Naive thymus-derived CD8-positive, alpha-beta T cell (primary cell): ENCODE data around the gene CTBP2. TPM values are rescaled to one million over a fixed set of nuclear protein-coding genes. Genes with fewer than 3 reads are reported as not detected.

Source experiments
- ATAC-seq, 2 donors: fragments of 150-1000 bp; cut with Tn5 transposase in 1 of 2; sonication (Bioruptor Pico), chemical (Tn5 transposase) in 1 of 2; 1 replicate in 1 of 2; 2 replicates in 1 of 2; pipeline ENCODE4 v1.10.0; 2021; ENCODE audit warnings: mild to moderate bottlenecking in 2 of 2, moderate library complexity in 2 of 2
- POLR2A ChIA-PET: fragments of 350-600 bp; sonication (Branson Sonifier 250); formaldehyde crosslinking; loops from one replicate; lab custom pipeline; 2021; ENCODE audit warnings: antibody characterized with exemption; lab: Charles Lee
- DNase-seq, 10 donors: peaks; one replicate each; pipeline versions ENCODE4 v3.0.0 to v3.0.0-alpha.2; 2020 to 2022
- H3K27ac Mint-ChIP-seq, 10 donors: one replicate each; pipeline ENCODE4 v1.8.0; 2020 to 2022; ENCODE audit warnings: mild to moderate bottlenecking in 10 of 10, mixed read lengths in 10 of 10, moderate library complexity in 4 of 10, inconsistent platforms in 1 of 10
- H3K27me3 Mint-ChIP-seq, 5 donors: one replicate each; pipeline ENCODE4 v1.8.0; 2021 to 2022; ENCODE audit warnings: mixed read lengths in 5 of 5
- H3K36me3 Mint-ChIP-seq, 3 donors: one replicate each; pipeline ENCODE4 v1.8.0; 2020 to 2022; ENCODE audit warnings: mixed read lengths in 3 of 3, mild to moderate bottlenecking in 2 of 3, inconsistent platforms in 1 of 3
- H3K4me1 Mint-ChIP-seq, 4 donors: one replicate each; pipeline ENCODE4 v1.8.0; 2021 to 2022; ENCODE audit warnings: mixed read lengths in 4 of 4
- H3K4me3 Mint-ChIP-seq, 10 donors: one replicate each; pipeline ENCODE4 v1.8.0; 2020 to 2022; ENCODE audit warnings: mild to moderate bottlenecking in 10 of 10, mixed read lengths in 10 of 10, moderate library complexity in 6 of 10, inconsistent platforms in 1 of 10
- H3K9me3 Mint-ChIP-seq, 9 donors: one replicate each; pipeline ENCODE4 v1.8.0; 2020 to 2022; ENCODE audit warnings: mixed read lengths in 9 of 9, mild to moderate bottlenecking in 3 of 9, inconsistent platforms in 1 of 9, moderate library complexity in 1 of 9
- polyA plus RNA-seq, 3 donors: library from polyadenylated mRNA; unstranded; fragments of 300-500 nt; fragmentation: Illumina TruSeq; gene quantifications; one replicate each; pipeline ENCODE4 v1.2.3, GENCODE V29; 2021
- total RNA-seq, 8 experiments: library from RNA in 2 of 8; stranded (reverse) in 2 of 8; gene quantifications; one replicate each; pipeline ENCODE4 v1.2.3 and lab custom pipeline; 2021 to 2026

The CTBP2 gene
- total and polyA plus RNA-seq, 5 experiments from 2014 or later: 0.05 to 3.1 (median 0.42) TPM

GRCh38 chr10:124957404-124957947 is 202.9 kb downstream of the CTBP2 start:
- Mint-ChIP-seq H3K4me1 (peaks cover 30 to 70% (median 62%) of the 10 kb centered on the region in 4 donors), H3K36me3 (peaks cover 0 to 27% (median 0%) of the 10 kb centered on the region in 3 donors), H3K27ac (peak overlapping the region in 4 of 10 donors; percentile 16 to 71 (median 26)), H3K9me3 (no peaks in the 10 kb centered on the region), H3K4me3 (no peak overlapping the region), H3K27me3 (no peaks in the 10 kb centered on the region)
- no peak for DNase-seq
- POLR2A ChIA-PET: no interaction called here
- no peak for ATAC-seq

DNA sequence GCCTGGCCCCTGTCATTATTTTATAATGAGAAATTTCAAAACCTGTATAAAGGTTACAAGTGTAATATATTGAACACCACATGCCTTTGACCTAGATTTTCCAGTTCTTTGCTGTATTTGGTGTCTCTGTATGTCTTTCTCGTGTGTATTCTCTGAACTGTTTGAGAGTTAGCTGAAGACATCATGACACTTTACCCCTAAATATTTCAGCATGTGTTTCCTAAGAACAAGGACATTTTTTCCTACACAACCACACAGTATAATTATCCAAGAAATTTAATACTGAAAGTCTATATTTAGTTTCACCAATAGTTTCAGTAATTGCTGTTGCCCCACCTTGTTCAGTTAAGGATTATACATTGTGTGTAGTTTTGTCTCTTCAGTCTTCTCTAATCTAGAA is 203.6 kb downstream of the CTBP2 start:
- DNase-seq: no peak
- H3K27me3 Mint-ChIP-seq: no peaks in the 10 kb centered on the region
- POLR2A ChIA-PET: no interaction called here
- H3K27ac Mint-ChIP-seq: peak overlapping the region in 3 of 10 donors; percentile 3 to 48 (median 13)
- ATAC-seq: no peak
- H3K9me3 Mint-ChIP-seq: no peaks in the 10 kb centered on the region
- H3K4me3 Mint-ChIP-seq: peak overlapping the region in 1 of 10 donors; percentile 34
- peaks cover 34 to 72% (median 63%) of the 10 kb centered on the region in 4 donors for H3K4me1 Mint-ChIP-seq
- H3K36me3 Mint-ChIP-seq: peaks cover 0 to 31% (median 0%) of the 10 kb centered on the region in 3 donors

DNA sequence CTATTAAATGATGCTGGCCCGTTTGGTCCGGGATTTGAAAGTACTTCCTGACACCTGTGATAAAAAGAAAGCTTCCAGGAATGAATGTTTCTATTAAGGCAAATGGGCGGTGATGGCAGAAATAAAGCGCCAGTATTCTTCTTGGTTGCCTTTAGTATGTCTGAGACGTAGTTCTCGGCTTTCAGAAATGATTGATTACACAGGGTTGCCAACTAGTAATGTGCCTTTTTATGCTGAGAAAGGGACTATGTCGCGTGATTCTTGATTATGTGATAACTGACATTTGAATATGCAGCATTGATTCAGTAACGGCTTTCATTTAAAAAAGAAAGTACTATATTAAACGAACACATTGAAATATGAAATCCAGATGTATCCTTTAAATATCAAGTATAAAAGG is 204.5 kb downstream of the CTBP2 start:
- peak overlapping the region in 2 of 10 donors; percentile 12 to 20 for H3K27ac Mint-ChIP-seq

DNA sequence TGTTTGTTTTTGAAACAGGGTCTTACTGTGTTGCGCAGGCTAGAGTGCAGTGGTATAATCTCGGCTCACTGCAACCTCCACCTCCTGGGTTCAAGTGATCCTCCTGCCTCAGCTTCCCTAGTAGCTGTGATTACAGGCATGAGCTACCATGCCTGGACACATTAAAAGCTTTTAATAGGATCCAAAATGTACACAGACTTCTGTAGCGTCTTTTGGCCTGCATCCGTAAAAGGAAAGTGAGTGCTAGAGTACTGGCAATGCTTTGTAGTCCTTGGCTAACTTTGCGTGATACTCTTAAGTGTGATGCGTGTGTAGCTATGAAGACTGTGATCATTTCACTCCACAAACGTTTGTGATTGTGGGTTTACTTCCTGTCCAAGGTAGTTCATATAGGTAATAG is 205.1 kb downstream of the CTBP2 start:
- no peaks in the 10 kb centered on the region for H3K9me3 Mint-ChIP-seq
- peak overlapping the region in 1 of 10 donors; percentile 6 for H3K4me3 Mint-ChIP-seq
- DNase-seq (no peak), ATAC-seq (no peak)
- peaks cover 31 to 62% (median 53%) of the 10 kb centered on the region in 4 donors for H3K4me1 Mint-ChIP-seq
- POLR2A ChIA-PET: no interaction called here
- H3K27ac Mint-ChIP-seq: no peak overlapping the region
- H3K27me3 Mint-ChIP-seq: no peaks in the 10 kb centered on the region
- H3K36me3 Mint-ChIP-seq: peaks cover 0 to 38% (median 0%) of the 10 kb centered on the region in 3 donors

More for the DNA sequence above, 204.5 kb downstream of the CTBP2 start:
- Mint-ChIP-seq H3K4me1 (peaks cover 31 to 65% (median 55%) of the 10 kb centered on the region in 4 donors), H3K9me3 (no peaks in the 10 kb centered on the region), H3K4me3 (peak overlapping the region in 1 of 10 donors; percentile 6), H3K36me3 (peaks cover 0 to 34% (median 0%) of the 10 kb centered on the region in 3 donors), H3K27me3 (no peaks in the 10 kb centered on the region)
- DNase-seq (no peak), ATAC-seq (no peak)
- POLR2A ChIA-PET: no interaction called here

DNA sequence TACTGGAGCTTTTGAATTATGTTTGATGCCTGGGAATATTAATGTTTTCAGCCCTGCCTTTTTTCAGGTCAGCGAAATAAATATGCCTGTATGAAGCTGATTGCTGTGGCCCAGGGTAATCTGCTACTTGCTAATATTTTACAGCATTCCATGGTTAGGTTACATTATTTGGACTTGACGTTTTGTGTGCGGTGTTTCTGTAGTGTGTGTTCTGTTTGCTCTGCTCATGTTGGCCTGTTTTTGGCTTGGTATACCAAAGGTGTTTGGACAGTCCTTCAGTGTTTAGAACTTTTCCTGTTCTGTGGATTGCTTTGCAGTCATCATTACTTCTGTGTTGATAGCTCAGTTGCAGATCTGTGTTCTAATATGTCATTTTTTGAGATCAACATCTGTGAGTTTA is 206.9 kb downstream of the CTBP2 start:
- no peak for ATAC-seq
- Mint-ChIP-seq H3K36me3 (peaks cover 0 to 52% (median 0%) of the 10 kb centered on the region in 3 donors), H3K27me3 (no peaks in the 10 kb centered on the region), H3K4me1 (peaks cover 24 to 52% (median 47%) of the 10 kb centered on the region in 4 donors), H3K4me3 (peak overlapping the region in 2 of 10 donors; percentile 7 to 10), H3K9me3 (peaks cover 0 to under 1% (median 0%) of the 10 kb centered on the region in 9 donors), H3K27ac (peak overlapping the region in 2 of 10 donors; percentile 20 to 31)
- no peak for DNase-seq
- POLR2A ChIA-PET: no interaction called here

DNA sequence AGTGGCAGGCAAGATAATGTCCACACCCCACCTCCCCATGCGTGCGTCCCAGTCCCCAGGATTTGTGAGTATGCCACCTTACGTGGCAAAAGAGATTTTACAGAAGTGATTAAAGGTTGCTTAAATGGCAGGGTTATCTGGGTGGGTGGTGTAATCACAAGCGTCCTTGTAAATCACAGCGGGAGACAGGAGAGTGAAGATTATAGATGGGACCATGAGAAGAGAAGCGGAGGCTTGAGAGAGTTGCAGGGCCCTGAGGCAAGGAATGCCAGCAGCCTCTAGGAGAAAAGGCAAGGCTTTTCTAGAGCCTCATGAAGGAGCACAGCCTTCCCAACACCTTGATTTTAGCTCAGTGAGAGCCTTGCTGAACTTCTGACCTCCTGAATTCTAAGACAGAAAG is 208.2 kb downstream of the CTBP2 start:
- ATAC-seq (no peak), DNase-seq (no peak)
- H3K9me3 Mint-ChIP-seq: peaks cover 0 to 2% (median 0%) of the 10 kb centered on the region in 9 donors
- no peaks in the 10 kb centered on the region for H3K27me3 Mint-ChIP-seq
- POLR2A ChIA-PET: no interaction called here
- H3K27ac Mint-ChIP-seq: peak overlapping the region in 5 of 10 donors; percentile 11 to 61 (median 47)
- peaks cover 28 to 49% (median 46%) of the 10 kb centered on the region in 4 donors for H3K4me1 Mint-ChIP-seq
- peak overlapping the region in 1 of 10 donors; percentile 11 for H3K4me3 Mint-ChIP-seq
- peaks cover 0 to 56% (median 4%) of the 10 kb centered on the region in 3 donors for H3K36me3 Mint-ChIP-seq

DNA sequence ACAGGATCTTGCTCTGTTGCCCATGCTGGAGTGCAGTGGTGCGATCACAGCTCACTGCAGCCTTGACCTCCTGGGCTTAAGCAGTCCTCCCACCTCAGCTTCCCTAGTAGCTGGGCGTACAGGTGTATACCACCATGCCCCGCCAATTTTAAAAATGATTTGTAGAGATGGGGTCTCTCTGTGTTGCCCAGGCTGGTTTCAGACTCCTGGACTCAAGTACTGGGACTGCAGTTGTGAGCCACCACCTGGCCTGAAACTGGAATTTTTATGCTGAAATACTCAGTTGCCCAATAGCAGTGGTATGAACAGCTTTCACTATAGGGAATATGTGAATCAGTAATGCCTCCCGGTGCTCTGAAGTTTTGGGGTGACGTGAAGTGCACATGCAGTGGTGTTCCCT is 210.8 kb downstream of the CTBP2 start:
- H3K27ac Mint-ChIP-seq: no peak overlapping the region
- DNase-seq (no peak), ATAC-seq (no peak)
- peaks cover 0 to 68% (median 8%) of the 10 kb centered on the region in 3 donors for H3K36me3 Mint-ChIP-seq
- peaks cover 0 to 2% (median 0%) of the 10 kb centered on the region in 9 donors for H3K9me3 Mint-ChIP-seq
- POLR2A ChIA-PET: no interaction called here
- H3K27me3 Mint-ChIP-seq: no peaks in the 10 kb centered on the region
- H3K4me3 Mint-ChIP-seq: no peak overlapping the region
- H3K4me1 Mint-ChIP-seq: peaks cover 27 to 53% (median 50%) of the 10 kb centered on the region in 4 donors

DNA sequence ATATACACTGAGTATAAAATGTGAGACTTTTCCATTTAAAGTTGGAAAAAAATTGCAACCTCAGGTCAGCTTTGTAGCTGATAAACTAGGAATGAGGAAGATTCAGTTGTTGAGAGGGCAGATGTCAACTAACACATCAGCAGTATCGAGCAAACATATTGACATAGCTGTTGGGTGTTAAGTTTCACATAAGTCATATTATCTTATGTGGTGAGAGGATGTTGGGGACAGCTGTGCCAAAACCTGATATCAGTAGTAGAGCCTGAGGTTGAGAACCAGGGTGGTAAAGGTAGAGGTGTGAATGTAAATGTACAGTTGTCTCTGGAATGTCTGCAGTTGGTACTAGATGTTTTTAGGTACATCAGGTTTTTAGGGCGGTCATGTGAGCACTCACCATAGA is 213.4 kb downstream of the CTBP2 start:
- ATAC-seq (no peak), DNase-seq (no peak)
- POLR2A ChIA-PET: no interaction called here
- peaks cover 34 to 67% (median 63%) of the 10 kb centered on the region in 4 donors for H3K4me1 Mint-ChIP-seq
- peaks cover 0 to 75% (median 8%) of the 10 kb centered on the region in 3 donors for H3K36me3 Mint-ChIP-seq
- H3K9me3 Mint-ChIP-seq: peaks cover 0 to 2% (median 0%) of the 10 kb centered on the region in 9 donors
- H3K4me3 Mint-ChIP-seq: no peak overlapping the region
- no peaks in the 10 kb centered on the region for H3K27me3 Mint-ChIP-seq
- no peak overlapping the region for H3K27ac Mint-ChIP-seq

DNA sequence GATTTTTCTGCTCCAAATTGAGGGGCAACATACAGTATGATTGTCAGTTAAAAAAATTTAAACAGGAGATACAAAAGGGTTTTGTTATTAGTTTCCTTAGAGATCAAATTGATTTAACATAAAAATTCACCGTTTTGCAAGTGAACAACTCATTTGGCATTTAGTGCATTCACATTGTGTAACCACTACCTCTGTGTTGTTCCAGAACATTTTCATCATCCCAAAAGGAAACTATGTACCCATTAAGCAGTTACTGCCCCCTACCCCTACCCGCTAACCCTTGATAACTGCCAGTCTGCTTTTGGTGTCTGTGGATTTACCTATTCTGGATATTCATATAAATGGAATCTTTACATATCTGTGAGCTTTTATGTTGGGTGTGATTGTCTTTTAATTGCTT is 215.4 kb downstream of the CTBP2 start:
- no peak for DNase-seq

GRCh38 chr10:124943301-124944092 is 216.9 kb downstream of the CTBP2 start:
- peaks cover 0 to 1% (median 0%) of the 10 kb centered on the region in 9 donors for H3K9me3 Mint-ChIP-seq
- H3K27ac Mint-ChIP-seq: peak overlapping the region in 3 of 10 donors; percentile 1 to 52 (median 14)
- POLR2A ChIA-PET: no interaction called here
- H3K36me3 Mint-ChIP-seq: peaks cover 0 to 54% (median 8%) of the 10 kb centered on the region in 3 donors
- no peak for DNase-seq
- ATAC-seq: no peak
- no peaks in the 10 kb centered on the region for H3K27me3 Mint-ChIP-seq
- peak overlapping the region in 9 of 10 donors; percentile 3 to 57 (median 28) for H3K4me3 Mint-ChIP-seq
- peaks cover 32 to 80% (median 72%) of the 10 kb centered on the region in 4 donors for H3K4me1 Mint-ChIP-seq

More for the DNA sequence above, 215.4 kb downstream of the CTBP2 start:
- POLR2A ChIA-PET: no interaction called here
- H3K27me3 Mint-ChIP-seq: no peaks in the 10 kb centered on the region
- H3K27ac Mint-ChIP-seq: peak overlapping the region in 3 of 10 donors; percentile 16 to 59 (median 34)
- peaks cover 35 to 81% (median 77%) of the 10 kb centered on the region in 4 donors for H3K4me1 Mint-ChIP-seq
- peaks cover 0 to 2% (median 0%) of the 10 kb centered on the region in 9 donors for H3K9me3 Mint-ChIP-seq
- peaks cover 0 to 64% (median 8%) of the 10 kb centered on the region in 3 donors for H3K36me3 Mint-ChIP-seq
- peak overlapping the region in 2 of 10 donors; percentile 0 to 7 for H3K4me3 Mint-ChIP-seq
- no peak for ATAC-seq

DNA sequence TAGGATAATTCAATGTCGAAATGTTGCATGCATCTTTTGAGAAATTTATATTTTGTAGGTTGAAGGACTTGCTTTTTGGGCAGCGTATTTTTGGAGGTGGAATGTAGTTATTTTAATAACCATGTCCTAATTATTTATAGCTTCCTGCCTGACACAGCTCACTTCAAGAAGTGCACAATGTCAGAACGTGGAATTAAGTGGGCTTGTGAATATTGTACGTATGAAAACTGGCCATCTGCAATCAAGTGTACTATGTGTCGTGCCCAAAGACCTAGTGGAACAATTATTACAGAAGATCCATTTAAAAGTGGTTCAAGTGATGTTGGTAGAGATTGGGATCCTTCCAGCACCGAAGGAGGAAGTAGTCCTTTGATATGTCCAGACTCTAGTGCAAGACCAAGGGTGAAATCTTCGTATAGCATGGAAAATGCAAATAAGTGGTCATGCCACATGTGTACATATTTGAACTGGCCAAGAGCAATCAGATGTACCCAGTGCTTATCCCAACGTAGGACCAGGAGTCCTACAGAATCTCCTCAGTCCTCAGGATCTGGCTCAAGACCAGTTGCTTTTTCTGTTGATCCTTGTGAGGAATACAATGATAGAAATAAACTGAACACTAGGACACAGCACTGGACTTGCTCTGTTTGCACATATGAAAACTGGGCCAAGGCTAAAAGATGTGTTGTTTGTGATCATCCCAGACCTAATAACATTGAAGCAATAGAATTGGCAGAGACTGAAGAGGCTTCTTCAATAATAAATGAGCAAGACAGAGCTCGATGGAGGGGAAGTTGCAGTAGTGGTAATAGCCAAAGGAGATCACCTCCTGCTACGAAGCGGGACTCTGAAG is 217.8 kb downstream of the CTBP2 start:
- POLR2A ChIA-PET: no interaction called here
- H3K4me1 Mint-ChIP-seq: peaks cover 26 to 79% (median 69%) of the 10 kb centered on the region in 4 donors

DNA sequence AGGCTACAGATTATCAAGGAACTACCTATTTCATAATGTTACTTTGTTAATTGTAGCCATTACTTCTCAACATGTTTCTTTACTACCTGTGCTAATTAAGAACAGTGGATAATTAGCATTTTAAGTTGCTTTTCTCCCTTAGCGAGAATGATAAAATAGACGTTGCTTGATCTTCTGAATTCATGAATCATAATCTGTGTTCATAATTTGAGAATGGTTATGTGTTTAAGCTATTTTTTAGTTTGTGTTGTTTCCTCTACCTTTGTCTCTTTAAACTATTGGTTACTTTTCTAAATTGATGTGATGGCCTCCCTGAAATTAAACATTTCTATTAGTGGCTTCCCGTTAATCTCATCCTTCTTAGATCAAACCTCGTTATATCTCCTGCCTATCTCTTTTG is 218.5 kb downstream of the CTBP2 start, which contains the start of gene ZRANB1:
ZRANB1 (plus strand) TSS at position 301 of the 400 bp plus-strand sequence. CDS start 371 bp downstream, outside the sequence.
- Mint-ChIP-seq H3K36me3 (peaks cover 0 to 43% (median 4%) of the 10 kb centered on the region in 3 donors), H3K27me3 (no peaks in the 10 kb centered on the region), H3K27ac (peak within 1 kb of the TSS in 3 of 10 donors; percentile 14 to 37 (median 21)), H3K4me3 (peak within 1 kb of the TSS in 9 of 10 donors; percentile 3 to 57 (median 28)), H3K4me1 (peaks cover 19 to 76% (median 64%) of the 10 kb centered on the region in 4 donors), H3K9me3 (no peaks in the 10 kb centered on the region)
- no peak for ATAC-seq
- DNase-seq: no peak
- POLR2A ChIA-PET: no interaction called here

More for the DNA sequence above, 217.8 kb downstream of the CTBP2 start:
- Mint-ChIP-seq H3K27me3 (no peaks in the 10 kb centered on the region), H3K36me3 (peaks cover 0 to 47% (median 4%) of the 10 kb centered on the region in 3 donors), H3K27ac (peak overlapping the region in 2 of 10 donors; percentile 14 to 21), H3K4me3 (peak overlapping the region in 9 of 10 donors; percentile 3 to 57 (median 28)), H3K9me3 (no peaks in the 10 kb centered on the region)
- DNase-seq (no peak), ATAC-seq (no peak)
